GM21515 (cell line): Measurements from ENCODE around the gene RNASE1.
"Not testable (repeated sequence)": the region's sequence is repeated elsewhere in the genome, so short reads cannot be mapped to it uniquely, and the experiment has no call there.

Experiments used
- ATAC-seq: cut with Tn5 transposase; IDR thresholded peaks from one replicate; pipeline ENCODE4 v1.9.1; 2021; ENCODE audit not compliant: unreplicated experiment

Gene RNASE1

GRCh38 chr14:20774258-20774824 lies 28.3 kb downstream of the RNASE1 start:
- no peak for ATAC-seq

DNA sequence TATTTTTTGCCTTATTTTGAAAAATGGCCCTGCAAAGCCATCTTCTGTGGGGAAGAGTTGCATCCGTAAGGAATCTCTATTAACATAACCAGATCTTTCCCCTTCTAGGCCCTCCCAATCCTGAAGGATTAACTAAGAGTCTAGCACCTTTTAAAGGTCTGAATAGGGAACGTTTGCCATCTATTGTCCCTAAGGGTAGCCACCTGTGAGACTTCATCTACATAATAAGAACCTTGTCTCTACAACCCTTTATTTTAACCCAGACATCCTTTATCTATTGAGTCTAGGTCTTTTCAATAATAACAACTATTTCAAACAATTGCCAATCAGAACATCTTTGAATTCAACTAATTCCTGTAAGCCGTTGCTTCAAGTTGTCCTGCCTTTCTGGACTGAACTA lies 30.0 kb downstream of the RNASE1 start:
- no peak for ATAC-seq

GRCh38 chr14:20769421-20769820 lies 33.2 kb downstream of the RNASE1 start:
- ATAC-seq = no peak

GRCh38 chr14:20768593-20768892 lies 34.1 kb downstream of the RNASE1 start:
- no peak for ATAC-seq

GRCh38 chr14:20760950-20761349 lies 41.7 kb downstream of the RNASE1 start:
- ATAC-seq = no peak

DNA sequence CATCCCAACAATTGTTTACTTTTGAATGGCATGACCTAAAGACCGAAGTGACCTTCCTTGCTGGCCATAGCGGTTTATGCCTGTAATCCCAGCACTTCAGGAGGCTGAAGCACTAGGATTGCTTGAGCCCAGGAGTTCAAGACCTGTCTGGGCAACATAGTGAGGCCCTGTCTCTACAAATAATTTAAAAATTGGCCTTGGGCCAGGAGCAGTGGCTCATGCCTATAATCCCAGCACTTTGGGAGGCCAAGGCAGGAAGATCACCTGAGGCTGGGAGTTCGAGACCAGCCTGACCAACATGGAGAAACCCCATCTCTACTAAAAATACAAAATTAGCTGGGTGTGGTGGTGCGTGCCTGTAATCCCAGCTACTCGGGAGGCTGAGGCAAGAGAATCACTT lies 43.2 kb downstream of the RNASE1 start:
- ATAC-seq = not testable (repeated sequence)

DNA sequence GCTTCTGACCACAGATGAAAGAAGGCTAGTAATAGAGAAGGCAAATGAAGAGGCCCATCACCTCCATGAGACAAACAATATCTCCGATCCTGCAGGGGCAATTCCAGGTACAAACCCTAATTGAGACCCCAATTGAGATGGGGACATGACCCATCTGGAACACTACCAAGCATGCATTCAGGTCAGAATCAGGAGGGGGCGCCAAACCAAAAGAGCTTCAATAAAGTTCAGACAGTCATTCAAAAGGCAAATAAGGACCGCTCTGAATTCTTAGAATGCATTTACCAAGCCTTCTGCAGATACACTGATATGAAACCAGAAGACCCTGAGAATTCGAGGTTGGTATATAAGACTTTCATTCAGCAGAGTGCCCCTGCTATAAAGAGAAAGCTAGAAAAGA lies 44.7 kb downstream of the RNASE1 start:
- no peak for ATAC-seq

DNA sequence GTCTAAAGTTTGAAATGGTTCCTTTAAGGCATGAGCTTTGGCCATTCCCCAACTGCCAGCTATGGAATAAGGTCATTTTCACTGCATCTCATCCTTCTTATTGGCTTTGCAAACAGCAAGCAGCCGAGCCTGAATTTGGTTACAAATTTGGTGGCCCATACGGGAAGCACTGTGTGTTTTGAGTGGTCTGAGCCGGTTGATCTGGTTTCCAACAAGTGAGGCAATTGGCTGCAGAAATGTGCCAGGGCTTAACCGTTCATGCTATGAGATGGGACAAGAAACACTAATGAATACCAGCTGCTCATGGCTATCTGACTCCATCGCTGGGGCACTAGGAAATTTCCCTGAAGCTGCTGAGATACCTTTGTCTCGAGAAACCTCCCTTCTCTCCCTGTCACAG lies 47.6 kb downstream of the RNASE1 start:
- no peak for ATAC-seq

- ATAC-seq = no peak
These were observed 48.3 kb downstream of the RNASE1 start for GRCh38 chr14:20754308-20754707.

GRCh38 chr14:20751963-20752562 lies 50.6 kb downstream of the RNASE1 start:
- ATAC-seq = no peak
